ENCODE measurements around the gene ABCF3.

DNA sequence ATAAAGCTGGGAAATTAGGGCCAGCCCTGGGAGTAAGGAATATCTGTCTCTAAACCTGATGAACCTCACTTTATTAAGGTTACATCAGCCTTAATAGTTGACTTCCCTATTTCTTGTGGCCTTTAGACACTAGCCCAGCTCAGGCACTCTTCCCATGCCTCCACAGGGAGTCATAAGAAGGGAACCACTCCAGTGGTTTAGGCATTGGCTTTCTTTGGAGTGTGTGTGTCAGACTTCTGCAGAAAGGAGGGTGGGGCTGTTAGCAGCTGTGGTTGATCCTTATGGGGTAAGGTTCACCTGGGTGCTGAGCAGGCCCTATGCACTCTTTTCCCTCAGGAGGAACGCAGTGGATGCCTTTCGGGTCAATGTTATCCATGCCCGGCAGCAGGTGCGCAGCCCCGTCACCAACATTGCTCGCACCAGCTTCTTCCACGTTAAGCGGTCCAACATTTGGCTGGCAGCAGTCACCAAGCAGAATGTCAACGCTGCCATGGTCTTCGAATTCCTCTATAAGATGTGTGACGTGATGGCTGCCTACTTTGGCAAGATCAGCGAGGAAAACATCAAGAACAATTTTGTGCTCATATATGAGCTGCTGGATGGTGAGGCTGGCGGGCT is 7.4 kb upstream of the ABCF3 start:
- TF ChIP-seq POLR2A (IDR thresholded peaks at IDR 0.05) = no peak
- TF ChIP-seq, protein P1, sequence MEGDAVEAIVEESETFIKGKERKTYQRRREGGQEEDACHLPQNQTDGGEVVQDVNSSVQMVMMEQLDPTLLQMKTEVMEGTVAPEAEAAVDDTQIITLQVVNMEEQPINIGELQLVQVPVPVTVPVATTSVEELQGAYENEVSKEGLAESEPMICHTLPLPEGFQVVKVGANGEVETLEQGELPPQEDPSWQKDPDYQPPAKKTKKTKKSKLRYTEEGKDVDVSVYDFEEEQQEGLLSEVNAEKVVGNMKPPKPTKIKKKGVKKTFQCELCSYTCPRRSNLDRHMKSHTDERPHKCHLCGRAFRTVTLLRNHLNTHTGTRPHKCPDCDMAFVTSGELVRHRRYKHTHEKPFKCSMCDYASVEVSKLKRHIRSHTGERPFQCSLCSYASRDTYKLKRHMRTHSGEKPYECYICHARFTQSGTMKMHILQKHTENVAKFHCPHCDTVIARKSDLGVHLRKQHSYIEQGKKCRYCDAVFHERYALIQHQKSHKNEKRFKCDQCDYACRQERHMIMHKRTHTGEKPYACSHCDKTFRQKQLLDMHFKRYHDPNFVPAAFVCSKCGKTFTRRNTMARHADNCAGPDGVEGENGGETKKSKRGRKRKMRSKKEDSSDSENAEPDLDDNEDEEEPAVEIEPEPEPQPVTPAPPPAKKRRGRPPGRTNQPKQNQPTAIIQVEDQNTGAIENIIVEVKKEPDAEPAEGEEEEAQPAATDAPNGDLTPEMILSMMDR (IDR thresholded peaks at IDR 0.05) = no peak
